H4 (cell line): ENCODE measurements around the gene DOK7. TPM values are rescaled to one million over a fixed set of nuclear protein-coding genes. Genes with fewer than 3 reads are reported as not detected.

Experiments used
- DNase-seq: peaks from one replicate; pipeline ENCODE4 v3.0.0-alpha.2; 2015; ENCODE audit warnings: low spot score
- total RNA-seq: library from RNA; depleted of rRNA; stranded (reverse); fragments of >200 nt; shearing (Covaris generic); gene quantifications from 2 replicates; pipeline ENCODE4 v1.2.3, GENCODE V29; 2014

DOK7 gene
- total RNA-seq, 1 experiment from 2014 or later: 0.04 TPM

DNA sequence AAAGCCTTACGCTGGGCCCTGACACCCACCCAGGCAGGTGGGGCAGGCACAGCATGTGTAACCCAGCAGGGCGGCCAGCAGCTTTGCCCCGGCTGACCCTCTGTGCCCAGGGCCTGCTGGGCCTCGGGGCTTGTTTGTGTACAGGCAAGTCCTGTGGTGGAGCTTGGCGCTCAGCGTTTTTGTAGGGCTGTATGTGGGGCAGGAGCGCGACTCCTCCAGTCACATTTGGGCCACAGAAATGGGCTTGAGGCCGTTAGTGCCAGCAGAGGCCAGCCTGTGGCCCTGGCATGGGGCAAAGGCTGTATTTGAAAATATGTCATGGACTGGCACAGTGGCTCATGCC, 36.0 kb upstream of the DOK7 start:
- no peak for DNase-seq

DNA sequence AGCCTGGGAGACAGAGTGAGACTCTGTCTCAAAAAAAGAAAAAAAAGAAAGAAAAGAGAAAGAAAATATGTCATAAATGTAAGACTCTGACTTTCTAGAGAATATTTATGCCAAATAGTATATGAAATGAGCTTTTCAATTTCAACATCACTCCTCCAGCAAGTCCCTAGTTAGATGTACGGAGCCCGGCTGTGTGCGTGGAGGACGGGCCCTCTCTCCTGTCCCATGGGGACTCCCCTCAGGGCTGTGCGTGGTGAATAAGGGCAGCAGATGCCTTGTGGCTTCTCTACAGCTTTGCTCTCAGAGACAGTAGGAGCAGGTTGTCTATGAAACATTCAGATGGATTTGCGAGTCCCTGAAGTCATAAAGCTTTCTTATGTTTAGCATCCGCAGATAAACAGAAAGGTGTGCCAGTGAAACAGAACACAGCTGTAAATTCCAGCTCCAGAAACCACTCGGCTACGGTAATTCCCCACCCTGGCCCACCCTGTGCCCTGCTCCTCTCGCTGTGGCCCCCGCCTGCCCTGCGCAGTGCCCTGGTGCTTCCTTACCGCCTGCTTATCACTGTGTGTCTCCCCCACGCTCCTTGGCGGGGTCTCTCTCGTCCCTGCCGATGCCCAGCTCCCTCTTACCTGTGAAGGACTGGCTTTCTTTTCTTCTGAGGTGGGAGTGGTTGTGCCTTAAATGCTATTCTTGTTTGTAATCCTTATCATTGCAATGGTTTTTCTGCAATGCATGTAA, 35.2 kb upstream of the DOK7 start:
- DNase-seq: no peak

DNA sequence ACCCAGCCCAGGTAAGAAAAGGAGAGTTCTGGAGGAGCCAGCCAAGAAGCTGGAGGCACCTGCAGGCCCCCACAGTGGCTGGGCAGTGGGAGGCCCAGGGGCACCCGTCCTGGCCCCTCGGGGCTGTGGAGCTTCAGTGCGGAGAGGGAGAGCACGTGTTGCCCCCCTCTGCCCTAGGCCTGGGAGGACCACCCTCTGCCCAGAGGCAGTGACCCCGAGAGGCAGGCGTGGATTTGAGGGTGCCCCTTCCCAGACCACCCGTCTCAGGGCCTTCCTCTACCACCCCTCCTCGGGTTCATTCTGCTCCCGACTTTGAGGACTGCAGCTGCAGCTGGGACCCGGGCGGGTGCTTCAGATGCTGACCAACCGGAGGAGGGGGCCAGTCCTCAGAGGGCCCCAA, 33.5 kb upstream of the DOK7 start:
- DNase-seq: no peak

DNA sequence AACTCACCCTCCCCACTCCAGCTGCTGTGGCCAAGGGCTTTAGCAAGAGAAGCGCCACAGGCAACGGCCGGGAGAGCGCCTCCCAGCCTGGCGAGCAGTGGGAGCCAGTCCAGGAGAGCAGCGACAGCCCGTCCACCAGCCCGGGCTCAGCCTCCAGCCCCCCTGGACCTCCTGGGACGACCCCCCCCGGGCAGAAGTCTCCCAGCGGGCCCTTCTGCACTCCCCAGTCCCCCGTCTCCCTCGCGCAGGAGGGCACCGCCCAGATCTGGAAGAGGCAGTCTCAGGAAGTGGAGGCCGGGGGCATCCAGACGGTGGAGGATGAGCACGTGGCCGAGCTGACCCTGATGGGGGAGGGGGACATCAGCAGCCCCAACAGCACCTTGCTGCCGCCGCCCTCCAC, 32.6 kb upstream of the DOK7 start:
- no peak for DNase-seq

DNA sequence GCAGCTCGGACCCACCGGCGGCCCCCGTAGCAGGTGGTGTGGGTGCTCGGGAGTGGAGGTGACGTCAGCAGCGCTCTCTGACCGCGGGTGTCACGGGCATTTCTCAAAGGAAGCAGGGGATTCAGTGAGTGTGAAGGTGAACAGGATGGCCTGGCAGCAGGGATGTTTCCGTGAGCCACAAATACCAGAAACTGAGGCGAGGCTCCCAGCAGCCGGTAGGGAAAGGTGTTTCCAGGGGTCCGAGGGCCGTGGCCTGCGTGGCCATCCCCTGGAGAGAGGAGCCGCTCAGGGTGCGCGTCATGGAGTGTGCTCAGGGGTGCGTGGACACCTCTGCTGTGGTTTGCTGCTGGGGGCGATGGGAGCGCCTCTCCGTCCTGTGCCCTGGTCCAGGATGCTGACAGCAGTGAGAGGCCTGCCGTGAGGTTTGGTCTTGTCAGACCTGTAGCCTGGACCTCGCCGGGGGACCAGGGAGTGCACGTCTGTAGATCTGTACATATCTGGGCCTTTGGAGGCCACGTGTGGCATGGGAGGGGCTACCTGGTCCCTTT, 31.6 kb upstream of the DOK7 start:
- DNase-seq: no peak

DNA sequence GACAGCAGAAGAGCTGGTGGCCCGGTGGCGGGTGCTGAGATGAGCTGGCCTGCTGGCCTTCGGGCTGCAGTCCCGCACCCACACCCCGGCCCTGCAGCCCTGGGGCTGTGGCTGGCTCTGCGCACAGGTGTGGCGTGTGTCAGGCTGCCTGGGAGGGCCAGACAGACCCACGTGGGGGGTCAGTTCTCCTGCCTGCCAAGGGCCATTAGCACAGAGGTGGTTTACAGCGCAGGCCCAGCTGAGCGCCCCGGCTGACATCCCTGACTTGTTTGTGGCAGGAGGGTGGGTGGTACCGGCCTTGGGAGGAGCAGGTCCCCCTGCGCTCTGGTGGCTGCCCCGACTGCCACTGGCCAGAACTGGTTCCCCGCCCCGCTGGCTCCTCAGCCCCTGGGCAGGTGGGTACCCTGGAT, 30.7 kb upstream of the DOK7 start:
- no peak for DNase-seq

DNA sequence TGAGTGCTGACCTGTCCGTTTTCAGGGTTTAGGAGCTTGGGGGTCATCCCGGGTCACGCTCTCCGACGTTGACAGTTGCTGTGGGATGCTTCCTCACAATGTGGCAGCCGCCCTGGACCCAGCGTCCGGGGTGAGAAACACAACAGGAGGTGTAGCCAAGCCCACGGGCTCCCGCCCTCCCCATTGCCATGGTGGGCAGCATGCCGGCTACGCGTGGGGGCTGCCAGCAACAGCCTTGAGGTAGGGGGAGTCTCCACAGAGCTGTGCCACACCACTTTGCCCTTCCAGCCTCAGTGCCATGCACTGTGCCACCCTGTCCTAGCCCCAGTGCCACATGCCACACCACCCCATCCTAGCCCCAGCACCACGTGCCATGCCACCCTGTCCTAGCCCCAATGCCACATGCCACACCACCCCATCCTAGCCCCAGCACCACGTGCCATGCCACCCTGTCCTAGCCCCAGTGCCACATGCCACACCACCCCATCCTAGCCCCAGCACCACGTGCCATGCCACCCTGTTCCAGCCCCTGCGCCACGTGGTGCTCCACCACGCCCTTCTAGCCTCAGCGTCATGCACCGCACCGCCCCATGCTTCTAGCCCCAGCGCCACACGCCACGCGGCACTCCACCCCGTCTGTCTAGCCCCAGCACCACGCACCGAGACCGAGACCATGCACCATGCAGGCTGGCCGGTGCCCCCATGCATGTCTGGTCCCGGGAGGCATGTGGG, 29.8 kb upstream of the DOK7 start:
- no peak for DNase-seq

DNA sequence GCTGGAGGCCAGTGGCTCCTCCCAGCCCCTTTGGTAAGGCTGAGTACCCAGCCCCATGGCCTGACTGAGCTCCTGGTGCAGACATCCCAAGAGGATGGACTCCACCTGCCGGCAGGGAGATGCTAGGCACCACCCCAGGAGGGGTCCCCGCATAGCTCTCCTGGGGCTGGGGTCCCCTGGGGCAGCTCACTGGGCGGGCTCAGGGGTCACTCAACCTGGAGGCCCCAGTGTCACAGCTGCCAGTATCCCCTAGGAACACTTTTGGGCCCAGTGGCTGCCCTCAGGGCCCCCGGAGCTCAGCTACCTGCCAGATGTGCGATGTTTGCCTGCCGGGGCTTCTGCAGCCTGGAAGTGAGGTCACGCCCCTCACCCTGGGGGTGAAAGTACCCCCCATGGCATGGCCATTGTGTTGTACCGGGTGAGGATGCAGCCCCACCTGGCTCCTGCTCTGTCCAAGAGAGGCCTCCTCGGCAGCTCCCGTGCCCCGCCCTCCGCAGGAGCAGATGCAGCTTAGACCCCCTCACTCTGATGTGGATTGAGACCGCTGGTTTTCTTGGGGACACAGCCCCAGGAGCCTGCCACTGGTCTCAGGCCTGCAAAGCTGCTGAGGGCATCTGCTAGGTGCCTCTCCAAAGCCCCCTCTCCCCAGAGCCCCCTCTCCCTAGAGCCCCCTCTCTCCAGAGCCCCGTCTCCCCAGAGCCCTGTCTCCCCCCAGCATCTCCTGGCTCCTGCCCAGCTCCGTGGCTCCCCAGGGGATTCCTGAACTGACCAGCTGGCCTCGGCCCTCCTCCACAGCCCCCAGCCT, 28.0 kb upstream of the DOK7 start:
- DNase-seq: no peak

DNA sequence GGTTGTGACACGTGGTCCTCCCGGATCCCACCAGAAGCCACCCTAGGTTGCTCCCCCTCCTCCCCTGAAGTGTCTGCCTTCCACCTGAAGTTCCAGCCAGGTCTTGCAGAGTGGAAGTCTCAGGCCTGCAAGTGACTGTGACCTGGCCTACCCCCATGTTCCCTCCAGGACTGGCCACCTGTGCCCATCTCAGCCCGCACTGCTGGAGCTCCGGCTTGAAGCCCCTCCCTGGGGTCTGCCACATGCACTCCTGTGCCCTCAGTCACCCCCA, 27.5 kb upstream of the DOK7 start:
- no peak for DNase-seq

DNA sequence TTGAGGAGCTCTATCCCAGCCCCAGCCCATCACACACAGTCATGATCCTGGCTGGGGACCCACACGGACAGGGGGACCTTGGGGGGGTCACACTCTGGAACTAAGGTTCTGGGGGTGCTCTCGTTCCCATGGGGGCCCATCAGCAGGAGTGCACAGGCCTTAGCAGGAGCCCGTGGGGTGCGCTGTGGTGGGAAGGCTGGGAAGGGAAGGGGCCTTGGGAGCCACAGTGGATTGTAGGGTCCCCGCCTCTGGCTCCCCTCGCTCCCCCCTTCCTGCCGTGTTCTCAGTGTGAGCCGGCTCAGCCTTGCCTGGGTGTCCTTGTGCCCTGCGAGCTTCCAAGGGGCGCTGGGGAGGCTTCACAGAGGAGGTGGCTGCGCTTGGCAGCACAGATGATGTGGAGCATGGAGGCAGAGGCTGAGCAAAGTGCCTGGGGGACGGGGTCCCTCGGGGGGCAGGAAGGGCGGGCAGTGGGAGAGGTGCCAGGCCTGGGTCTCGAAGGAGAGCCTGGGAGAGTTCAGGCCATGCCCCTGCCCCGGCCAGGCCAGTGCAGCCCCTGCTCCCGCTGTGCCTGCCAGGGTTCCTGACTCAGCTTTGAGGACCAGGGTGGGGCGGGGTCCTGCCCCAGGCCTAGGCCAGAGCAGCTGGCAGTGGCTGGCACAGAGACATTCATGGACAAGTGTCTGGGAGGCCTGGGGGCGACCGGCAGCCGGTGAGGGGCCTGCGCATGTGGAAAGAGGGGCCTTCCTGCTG, 26.9 kb upstream of the DOK7 start:
- DNase-seq: no peak

DNA sequence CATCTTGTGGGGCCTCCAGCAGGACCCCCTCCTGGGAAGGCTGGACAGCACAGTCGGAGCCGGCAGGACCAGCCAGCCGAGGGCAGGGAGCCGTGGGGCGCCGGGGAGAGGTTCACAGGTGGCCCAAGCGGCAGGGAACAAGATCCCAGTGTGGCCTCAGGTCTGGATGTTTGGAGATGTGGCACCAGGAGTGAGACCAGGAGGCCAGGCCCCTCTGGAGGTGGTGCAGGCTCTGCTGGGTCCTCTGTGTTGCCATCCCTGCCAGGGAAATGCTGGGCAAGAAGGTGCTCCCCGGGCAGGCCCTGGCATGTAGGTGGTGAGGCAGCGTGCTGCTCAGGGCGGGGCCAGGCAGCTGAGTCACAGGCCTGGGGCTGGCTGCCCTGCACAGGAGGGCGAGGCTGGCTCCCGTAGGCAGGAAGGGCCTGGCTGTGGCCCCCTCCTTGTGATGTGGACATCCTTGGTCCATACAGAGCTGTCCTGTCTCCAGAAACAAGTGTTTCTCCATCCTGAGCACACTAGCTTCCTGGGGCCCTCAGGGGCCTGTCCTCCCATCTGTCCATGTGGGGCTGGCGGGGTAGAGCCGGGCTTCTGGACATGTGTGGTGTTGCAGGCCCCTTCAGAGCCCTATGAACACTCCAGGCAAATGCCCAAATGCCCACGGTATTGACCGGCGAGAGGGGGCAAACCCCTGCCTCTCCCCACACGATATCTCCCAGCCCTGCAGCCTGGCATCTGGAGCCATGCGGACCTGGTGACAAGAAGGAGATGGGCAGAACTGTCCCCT, 26.1 kb upstream of the DOK7 start:
- peak; percentile 83 for DNase-seq

DNA sequence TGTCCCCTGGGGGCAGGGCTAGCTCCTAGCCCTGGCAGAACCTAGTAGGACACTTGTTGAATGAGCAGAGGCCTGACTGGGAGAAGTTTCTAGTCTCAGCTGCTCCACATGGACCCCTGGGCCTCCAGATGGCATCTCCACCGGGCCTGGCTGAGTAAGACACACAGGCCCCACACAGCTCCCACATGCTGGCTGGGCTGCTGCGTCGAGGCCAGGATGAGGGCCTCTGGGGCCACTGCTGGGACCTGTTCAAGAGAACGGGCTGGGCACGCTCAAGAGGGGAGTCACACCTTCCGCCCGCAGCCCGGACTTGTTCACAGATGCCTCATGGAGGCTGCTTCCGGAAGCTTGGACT, 25.5 kb upstream of the DOK7 start:
- DNase-seq: no peak

DNA sequence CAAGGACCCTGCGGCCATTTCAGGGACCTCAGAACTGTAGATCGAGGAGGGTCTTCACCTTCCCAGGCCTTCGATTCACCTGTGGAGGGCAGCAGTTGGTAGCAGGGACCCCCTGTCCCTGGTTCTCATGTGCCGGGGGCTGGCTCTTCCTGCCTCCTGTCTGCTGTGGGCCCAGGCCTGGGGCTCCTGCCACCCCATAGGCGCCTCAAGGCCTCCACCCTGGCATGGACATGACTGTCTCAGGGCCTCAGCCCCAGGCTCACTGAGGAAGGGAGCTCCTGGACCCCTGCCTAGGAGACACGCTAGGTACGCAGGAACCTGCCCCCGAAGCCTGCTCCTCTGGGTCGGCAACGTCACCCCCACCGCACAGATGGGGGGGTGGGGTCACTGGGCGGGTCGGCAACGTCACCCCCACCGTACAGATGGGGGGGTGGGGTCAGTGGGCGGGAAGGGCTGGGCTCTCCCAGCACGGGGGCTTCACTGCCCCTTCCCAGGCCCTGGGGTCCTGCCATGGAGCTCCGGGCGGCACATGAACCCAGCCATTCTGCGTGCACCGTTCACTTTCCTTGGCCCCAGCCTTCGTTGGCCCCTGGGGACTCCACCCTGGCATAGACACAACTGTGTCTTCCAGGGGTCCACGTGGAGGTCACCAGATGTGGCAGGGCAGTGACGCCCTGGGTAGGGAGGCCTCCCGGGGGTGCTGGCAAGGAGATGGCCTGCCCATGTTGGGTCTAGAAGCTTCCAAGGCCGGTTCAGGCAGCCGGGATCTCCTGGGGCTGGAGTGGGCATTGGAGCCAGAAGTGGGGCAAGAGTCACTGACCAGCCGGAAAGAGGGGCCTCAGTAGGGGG, 24.9 kb upstream of the DOK7 start:
- DNase-seq: no peak

DNA sequence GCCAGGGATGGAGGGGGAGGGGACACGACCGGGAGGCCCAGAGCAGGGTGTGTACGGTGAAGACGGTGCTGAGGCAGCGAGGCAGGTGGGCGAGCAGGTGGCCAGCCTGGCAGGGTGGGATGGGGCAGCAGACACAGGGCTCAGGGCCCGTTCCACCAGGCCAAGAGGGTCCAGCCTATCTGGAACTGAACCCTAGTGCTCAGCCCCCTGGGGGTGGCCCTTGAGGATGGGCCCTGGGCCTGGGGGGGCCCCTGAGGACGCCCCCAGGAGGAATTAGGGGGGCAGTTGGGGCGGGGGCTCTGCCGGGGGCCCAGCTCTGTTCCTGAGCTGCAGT, 24.3 kb upstream of the DOK7 start:
- DNase-seq: no peak

DNA sequence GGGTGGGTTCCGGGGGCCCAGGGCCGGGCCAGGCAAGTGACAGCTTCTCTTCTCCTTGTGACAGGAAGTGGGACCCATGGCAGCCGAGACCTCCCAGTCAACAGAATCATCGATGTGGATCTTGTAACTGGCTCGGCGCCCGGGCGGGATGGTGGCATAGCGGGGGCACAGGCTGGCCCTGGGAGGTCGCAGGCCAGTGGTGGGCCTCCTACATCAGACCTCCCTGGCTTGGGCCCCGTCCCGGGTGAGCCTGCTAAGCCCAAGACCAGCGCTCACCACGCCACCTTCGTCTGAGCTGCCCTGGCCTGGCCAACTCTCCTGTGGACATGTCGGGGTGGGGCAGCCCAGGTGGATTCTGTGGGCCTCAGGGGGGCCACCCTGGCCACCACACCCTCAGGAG, 23.7 kb upstream of the DOK7 start:
- no peak for DNase-seq

DNA sequence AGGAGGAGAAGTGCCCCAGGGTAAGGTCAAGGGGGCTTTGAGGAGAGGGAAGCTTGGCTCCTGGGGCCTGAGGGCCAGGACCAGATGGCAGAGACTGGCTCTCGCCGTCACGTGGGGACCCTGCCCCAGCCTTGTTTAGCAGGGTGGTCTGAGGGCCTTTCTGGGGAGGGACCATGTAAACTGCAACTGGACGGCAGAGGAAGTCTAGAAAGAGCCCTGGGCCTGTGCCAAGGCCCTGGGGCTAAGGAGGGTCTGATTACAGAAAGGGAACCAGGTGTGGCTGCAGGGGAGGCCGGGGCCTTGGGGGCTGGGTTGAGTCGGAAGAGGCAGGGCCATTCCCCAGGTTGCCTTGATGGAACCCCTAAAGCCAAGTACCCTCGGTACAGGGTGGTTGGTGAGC, 23.1 kb upstream of the DOK7 start:
- no peak for DNase-seq

DNA sequence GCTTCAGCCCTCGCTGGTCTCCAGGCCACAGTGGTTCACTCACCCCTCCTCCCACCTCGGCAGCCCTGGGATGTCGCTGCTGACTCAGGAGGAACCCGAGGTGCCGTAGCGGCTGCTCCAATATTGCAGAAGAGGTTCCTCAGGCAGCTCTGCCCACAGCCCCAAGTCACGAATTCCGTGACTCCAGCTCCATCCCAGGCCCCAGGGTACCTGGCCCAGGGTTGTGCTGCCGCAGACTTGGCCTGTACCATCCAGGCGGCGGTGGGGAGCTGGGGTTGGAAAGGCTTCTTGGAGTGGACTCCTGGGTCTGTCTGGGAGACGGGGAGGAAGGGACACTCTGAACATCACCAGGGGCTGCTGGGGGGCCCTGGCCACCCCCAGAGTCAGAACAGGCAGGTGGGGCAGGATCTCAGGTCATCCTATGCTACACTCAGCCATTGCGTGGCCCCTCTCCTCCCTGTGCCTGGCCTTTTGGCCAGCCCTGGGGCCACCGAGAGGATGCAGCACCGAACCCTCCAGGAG, 22.1 kb upstream of the DOK7 start:
- DNase-seq: no peak

DNA sequence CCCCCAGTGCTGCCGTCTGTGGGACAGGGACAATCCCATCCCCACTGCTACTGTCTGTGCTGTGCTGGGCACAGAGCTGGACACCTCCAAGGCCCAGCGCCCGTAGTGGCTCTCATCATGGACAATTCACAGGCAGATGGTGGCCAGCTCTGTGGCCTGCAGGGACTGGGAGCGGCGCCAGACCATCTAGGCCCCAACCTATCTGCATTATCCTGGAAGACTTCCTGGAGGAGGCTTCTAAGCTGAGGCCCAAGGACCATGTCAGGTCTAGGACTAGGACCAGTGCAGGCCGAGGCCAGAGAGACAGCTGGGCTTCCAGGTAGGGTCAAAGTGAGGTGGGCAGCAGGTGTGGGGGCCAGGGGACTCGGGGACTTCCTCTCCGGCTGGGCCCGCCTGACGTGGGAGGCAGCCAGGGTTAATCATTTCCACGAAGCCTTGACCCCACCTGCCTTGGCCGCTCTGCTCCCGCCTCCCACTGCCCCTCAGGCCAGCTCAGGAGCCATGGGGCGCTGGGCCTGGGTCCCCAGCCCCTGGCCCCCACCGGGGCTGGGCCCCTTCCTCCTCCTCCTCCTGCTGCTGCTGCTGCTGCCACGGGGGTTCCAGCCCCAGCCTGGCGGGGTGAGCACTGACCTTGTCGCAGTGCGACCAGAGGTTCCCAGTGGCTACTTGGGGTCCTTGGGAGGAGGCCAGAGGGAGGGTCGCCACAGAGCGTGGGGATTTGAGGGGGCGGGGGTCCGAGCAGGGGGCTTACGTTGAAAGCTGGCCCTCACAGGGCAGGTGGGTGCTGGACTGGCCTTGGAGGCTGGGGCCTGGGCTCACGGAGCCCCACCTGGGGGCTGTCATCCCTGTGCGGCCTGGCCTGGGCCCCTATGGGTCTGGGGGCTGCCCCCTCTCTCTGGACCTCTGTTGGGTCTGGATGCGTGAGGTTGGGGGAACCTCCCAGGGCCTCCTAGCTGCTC, 21.3 kb upstream of the DOK7 start, which contains the start of gene HGFAC:
Gene HGFAC (plus strand): TSS at position 468 of the 959 bp plus-strand sequence. CDS start 34 bp downstream, at position 502.
- no peak for DNase-seq

DNA sequence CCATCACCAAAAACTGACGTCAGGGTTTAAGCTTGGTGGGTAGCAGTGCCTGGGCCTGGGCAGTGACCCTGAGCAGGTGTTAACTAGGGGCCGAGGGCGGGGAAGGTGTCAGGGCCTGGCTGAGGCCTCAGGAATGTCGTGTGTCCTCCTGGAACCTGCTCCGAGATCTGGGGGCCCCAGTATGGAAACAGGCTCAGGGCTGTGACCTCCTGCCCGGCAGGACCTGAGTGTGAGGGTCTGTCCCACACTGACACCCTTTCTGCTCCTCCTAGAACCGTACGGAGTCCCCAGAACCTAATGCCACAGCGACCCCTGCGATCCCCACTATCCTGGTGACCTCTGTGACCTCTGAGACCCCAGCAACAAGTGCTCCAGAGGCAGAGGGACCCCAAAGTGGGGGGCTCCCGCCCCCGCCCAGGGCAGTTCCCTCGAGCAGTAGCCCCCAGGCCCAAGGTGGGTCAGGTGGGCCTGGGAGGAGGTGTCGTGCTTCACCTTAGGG, 20.6 kb upstream of the DOK7 start:
- DNase-seq: no peak
